Ramos (cell line): ENCODE data around the gene HPSE2.
"Not testable (repeated sequence)": the region's sequence is repeated elsewhere in the genome, so short reads cannot be mapped to it uniquely, and the experiment has no call there.

Experiments used
- in situ Hi-C: fragments of 300-500 bp; cut with MboI; formaldehyde crosslinking; loops from one replicate; pipeline ENCODE4 v1.14.3; 2022; ENCODE audit warnings: low sequenced_read_pairs; ENCODE audit not compliant: unreplicated experiment

HPSE2 gene

GRCh38 chr10:99041468-99041867 lies 194.2 kb downstream of the HPSE2 start:
- in situ Hi-C loops, result loop anchor here (10.0 to 25.0 kb wide), 2 partner anchors 577 to 1129 kb away; no protein-coding TSS in a partner anchor

GRCh38 chr10:99013885-99014284 lies 221.8 kb downstream of the HPSE2 start:
- in situ Hi-C loops, result no loop called here

GRCh38 chr10:99010286-99010685 lies 225.4 kb downstream of the HPSE2 start:
- in situ Hi-C loops, result no loop called here

GRCh38 chr10:99008054-99008453 lies 227.6 kb downstream of the HPSE2 start:
- in situ Hi-C loops, result no loop called here

- in situ Hi-C loops, result no loop called here
Measured at GRCh38 chr10:99007457-99007856, 228.2 kb downstream of the HPSE2 start.

- in situ Hi-C loops, result no loop called here
Measured at GRCh38 chr10:99005254-99005653, 230.4 kb downstream of the HPSE2 start.

- in situ Hi-C loops, result no loop called here
Measured at GRCh38 chr10:99004738-99005137, 230.9 kb downstream of the HPSE2 start.

- in situ Hi-C loops, result no loop called here
Measured at GRCh38 chr10:99002392-99002791, 233.3 kb downstream of the HPSE2 start.

GRCh38 chr10:98997596-98997995 lies 238.1 kb downstream of the HPSE2 start:
- in situ Hi-C loops, result no loop called here

- in situ Hi-C loops, result no loop called here
Measured at GRCh38 chr10:98994030-98994429, 241.6 kb downstream of the HPSE2 start.

- in situ Hi-C loops, result not testable (repeated sequence)
Measured at GRCh38 chr10:98983751-98984150, 251.9 kb downstream of the HPSE2 start.

GRCh38 chr10:98980353-98980752 lies 255.3 kb downstream of the HPSE2 start:
- in situ Hi-C loops, result no loop called here

GRCh38 chr10:98971464-98971863 lies 264.2 kb downstream of the HPSE2 start:
- in situ Hi-C loops, result no loop called here

- in situ Hi-C loops, result no loop called here
Measured at GRCh38 chr10:98967601-98968000, 268.1 kb downstream of the HPSE2 start.

- in situ Hi-C loops, result no loop called here
Measured at GRCh38 chr10:98963608-98964007, 272.0 kb downstream of the HPSE2 start.

GRCh38 chr10:98959379-98959778 lies 276.3 kb downstream of the HPSE2 start:
- in situ Hi-C loops, result no loop called here

- in situ Hi-C loops, result no loop called here
Measured at GRCh38 chr10:98957801-98958200, 277.9 kb downstream of the HPSE2 start.

- in situ Hi-C loops, result no loop called here
Measured at GRCh38 chr10:98956576-98957260, 278.9 kb downstream of the HPSE2 start.

- in situ Hi-C loops, result no loop called here
Measured at GRCh38 chr10:98953251-98953650, 282.4 kb downstream of the HPSE2 start.

GRCh38 chr10:98951269-98952000 lies 284.2 kb downstream of the HPSE2 start:
- in situ Hi-C loops, result no loop called here

- in situ Hi-C loops, result no loop called here
Measured at GRCh38 chr10:98950106-98950505, 285.5 kb downstream of the HPSE2 start.

GRCh38 chr10:98949306-98949705 lies 286.3 kb downstream of the HPSE2 start:
- in situ Hi-C loops, result no loop called here
